Activated CD8-positive, alpha-beta memory T cell treated with anti-CD3 and anti-CD28 coated beads for 4 hours (primary cell): Measurements from ENCODE around the gene PSG5.
"Not testable (repeated sequence)": the region's sequence is repeated elsewhere in the genome, so short reads cannot be mapped to it uniquely, and the experiment has no call there.

ENCODE experiments used
- DNase-seq, 2 donors: peaks; one replicate each; pipeline ENCODE4 v3.0.0-alpha.2; 2020; ENCODE audit warnings: low read depth in 2 of 2

Gene PSG5

GRCh38 chr19:43186311-43186935 is at the start of gene PSG5:
TSS of gene PSG5 (minus strand) at chr19:43186536. CDS start at chr19:43186405, 131 bp downstream.
- not testable (repeated sequence) for DNase-seq

GRCh38 chr19:43235686-43236085 is 49.4 kb upstream of the PSG5 start:
- DNase-seq: not testable (repeated sequence)

- no peak for DNase-seq
These were observed 43.0 kb upstream of the PSG5 start for GRCh38 chr19:43229315-43229714.

GRCh38 chr19:43228730-43229129 is 42.4 kb upstream of the PSG5 start:
- not testable (repeated sequence) for DNase-seq

DNA sequence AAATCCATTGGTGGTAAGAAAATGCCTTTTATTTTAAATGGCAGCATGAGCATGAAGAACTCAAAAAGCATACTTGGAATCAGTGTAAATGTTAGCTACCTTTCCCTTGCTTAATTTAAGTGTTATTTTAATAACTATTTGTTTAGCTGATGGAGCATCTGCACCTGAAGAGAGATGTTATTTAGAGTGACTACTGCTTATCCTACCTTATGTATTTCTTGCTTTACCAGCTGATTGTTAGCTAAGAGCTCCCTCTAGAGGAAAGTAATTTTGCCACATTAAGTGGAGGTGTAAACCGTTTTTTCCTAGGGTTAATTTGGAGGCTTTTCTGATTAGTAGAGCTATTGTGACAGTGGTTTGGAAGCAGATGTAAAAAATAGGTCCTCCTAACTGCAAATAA is 40.6 kb upstream of the PSG5 start:
- not testable (repeated sequence) for DNase-seq

- DNase-seq: no peak
These were observed 38.5 kb upstream of the PSG5 start for GRCh38 chr19:43224855-43225253.

DNA sequence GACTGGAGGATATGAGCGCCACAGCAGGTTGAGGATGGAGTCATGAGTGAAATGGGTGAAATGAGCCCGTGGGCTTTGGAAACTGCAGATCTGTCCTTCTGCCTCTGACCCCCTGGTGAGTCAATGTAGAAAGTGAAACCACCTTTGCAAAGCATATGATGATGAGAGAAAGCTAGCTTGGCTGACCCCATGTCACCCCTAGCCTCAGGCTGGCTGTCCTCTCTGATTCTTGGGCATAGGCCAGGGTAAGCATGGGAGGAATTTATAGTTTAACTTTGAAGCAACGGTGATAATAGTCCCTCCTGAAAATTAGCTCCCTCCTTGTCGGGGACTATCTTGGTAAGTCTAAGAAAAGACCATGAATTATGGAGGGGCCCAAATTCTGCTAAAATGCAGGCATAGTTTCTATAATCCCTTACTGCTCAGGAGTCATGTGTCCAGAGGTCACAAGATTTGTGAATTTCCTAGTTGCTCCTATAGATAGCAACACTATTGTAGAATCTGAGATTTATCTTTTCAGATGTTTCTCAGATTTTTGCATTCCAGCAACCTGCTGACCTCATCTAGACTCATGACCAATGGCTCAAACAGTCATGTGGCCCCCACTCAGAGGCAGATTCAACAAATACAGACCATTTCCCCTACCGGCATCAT is 38.0 kb upstream of the PSG5 start:
- not testable (repeated sequence) for DNase-seq

DNA sequence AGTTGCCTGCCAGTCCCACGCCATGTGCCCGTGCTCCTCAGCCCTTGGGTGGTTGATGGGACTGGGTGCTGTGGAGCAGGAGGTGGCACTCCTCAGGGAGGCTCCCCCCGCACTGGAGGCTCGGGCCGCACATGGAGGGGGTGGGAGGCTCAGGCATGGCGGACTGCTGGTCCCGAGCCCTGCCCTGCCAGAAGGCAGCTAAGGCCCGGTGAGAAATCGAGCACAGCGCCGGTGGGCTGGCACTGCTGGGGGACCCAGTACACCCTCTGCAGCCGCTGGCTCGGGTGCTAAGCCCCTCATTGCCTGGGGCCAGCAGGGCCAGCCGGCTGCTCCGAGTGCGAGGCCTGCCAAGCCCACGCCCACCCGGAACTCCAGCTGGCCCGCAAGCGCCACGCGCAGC is 35.6 kb upstream of the PSG5 start:
- DNase-seq: not testable (repeated sequence)

- not testable (repeated sequence) for DNase-seq
These were observed 32.8 kb upstream of the PSG5 start for GRCh38 chr19:43219136-43219535.

DNA sequence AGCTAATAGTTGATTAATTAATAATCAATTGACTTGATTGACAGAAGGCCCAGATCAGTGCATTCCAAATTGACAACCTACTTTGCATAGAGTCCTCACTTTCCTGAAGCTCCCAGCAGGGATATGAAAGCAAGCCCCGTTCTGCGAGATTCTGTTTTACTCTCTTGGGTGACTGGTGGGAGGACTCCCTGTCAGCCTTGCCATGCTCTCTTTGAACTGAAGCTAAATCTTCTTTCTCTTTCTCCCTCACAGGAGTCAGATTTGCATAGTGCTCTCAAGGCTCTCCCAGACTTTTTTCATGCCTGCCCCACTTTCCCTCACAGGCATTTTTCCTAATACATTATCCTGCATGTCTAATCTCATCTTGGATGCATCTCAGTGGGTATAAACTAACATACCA is 29.5 kb upstream of the PSG5 start:
- not testable (repeated sequence) for DNase-seq

- DNase-seq: no peak
These were observed 21.7 kb upstream of the PSG5 start for GRCh38 chr19:43207991-43208390.

- not testable (repeated sequence) for DNase-seq
These were observed 20.8 kb upstream of the PSG5 start for GRCh38 chr19:43207174-43207573.

- not testable (repeated sequence) for DNase-seq
These were observed 19.3 kb upstream of the PSG5 start, which contains the start of gene PSG4 for GRCh38 chr19:43205471-43206105. TSS of gene PSG4 (minus strand) at chr19:43205638. CDS start at chr19:43205536, 102 bp downstream.

GRCh38 chr19:43203611-43204010 is 17.3 kb upstream of the PSG5 start:
- not testable (repeated sequence) for DNase-seq

DNA sequence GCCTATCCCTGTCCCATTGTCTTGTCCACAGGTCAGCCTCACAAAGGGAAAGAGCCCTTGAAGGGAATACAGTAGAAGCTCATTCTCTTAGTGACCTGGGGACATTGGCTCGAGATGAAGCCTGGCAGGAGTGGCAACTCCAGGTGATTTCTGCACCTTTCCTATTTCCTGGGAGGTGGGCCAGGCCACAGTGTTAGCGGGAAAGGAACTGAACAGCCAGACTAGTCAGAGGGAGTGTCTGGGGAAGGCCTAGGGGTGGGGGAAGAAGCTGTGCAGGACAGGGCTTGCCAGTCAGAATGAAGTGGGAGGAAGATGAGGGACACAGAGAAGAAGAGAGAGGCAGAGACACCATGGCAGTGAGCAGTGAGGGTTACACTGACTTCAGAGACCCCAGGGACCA is 15.6 kb upstream of the PSG5 start:
- DNase-seq: not testable (repeated sequence)

DNA sequence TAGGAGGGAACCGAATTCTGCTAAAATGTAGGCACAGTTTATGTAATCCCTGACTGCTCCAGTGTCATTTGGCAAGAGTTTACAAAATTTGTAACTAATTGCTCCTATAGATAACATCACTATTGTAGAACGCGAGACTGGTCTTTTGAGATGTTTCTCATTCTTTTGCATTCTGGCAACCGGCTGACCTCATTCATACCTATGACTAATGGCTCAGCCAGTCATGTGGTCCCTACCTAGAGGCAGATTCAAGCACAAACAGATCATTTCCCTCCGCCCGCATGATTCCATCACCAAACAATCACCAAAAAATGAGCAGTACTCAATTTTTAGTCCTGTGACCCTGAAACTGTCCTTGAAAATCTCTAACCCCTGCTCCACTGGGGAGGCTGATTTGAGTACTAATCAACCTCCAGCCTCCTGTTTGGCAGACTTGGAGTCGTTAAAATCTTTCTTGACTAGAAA is 15.0 kb upstream of the PSG5 start:
- not testable (repeated sequence) for DNase-seq

GRCh38 chr19:43198686-43199419 is 12.5 kb upstream of the PSG5 start:
- DNase-seq: not testable (repeated sequence)

GRCh38 chr19:43197666-43198397 is 11.5 kb upstream of the PSG5 start:
- not testable (repeated sequence) for DNase-seq

DNA sequence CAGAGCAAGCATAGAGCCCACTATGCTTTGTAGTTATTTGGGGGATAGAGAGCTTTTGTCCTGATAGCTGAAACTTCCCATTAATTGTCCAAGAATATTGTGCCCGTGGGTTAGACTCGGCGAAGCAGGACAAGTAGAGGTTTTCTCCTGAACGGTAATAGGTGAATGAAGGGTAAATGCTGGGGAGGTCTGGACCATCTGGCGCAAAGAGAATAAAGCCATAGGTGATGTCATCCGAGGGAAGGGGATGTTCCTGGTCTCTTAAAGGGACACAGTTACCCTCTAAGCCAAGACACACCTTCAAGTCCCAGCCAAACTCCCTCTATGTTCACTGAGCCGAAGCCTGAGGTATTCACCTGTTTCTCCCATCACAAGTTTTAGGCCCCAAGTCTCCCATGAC is 8.1 kb upstream of the PSG5 start:
- DNase-seq: not testable (repeated sequence)

GRCh38 chr19:43192381-43193155 is 6.2 kb upstream of the PSG5 start:
- not testable (repeated sequence) for DNase-seq
